ENCODE results near the gene GIMAP1. TPM values are rescaled to one million over a fixed set of nuclear protein-coding genes. Genes with fewer than 3 reads are reported as not detected.
"Not testable (repeated sequence)": the region's sequence is repeated elsewhere in the genome, so short reads cannot be mapped to it uniquely, and the experiment has no call there.

Gene GIMAP1
- total RNA-seq, result 10 to 100 TPM in 1 of 2 donors, 1 to 10 TPM in 1; 5.4 to 11.6 TPM
- polyA plus RNA-seq, result 1 to 10 TPM in 1 of 2 donors, under 1 TPM in 1; 0.95 to 4.3 TPM
- long read RNA-seq, donor 1, full-length matches to known transcripts, result 72 of 81 reads
- long read RNA-seq, donor 1, partial matches to known transcripts, result 7 of 81 reads
- long read RNA-seq, donor 1, other reads (novel, unspliced or antisense), result 2 of 81 reads
- long read RNA-seq, donor 2, full-length matches to known transcripts, result 18 of 18 reads
- long read RNA-seq, donor 2, partial matches to known transcripts, result 0 of 18 reads
- long read RNA-seq, donor 2, other reads (novel, unspliced or antisense), result 0 of 18 reads

DNA sequence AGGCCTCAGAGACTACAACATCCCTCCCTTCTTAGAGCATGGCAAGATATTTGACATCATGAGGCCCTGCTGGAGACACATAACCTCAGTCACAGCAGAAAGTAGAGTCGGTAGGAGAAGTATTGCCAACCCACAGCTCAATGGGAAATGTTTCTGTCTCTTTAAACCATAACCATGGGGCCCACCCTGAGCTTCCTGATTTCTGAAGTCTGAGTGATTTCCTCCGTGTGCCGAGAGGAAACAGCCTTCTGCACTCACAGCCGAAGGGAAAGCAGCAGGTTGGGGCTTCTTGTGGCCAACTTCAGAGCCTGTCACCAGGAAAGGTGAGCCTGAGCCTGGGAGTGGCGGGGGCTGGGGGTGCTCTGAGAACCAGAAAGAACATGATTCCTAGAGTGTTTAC is at the start of gene GIMAP1:
Gene GIMAP1 (plus strand): TSS at position 246 of the 400 bp plus-strand sequence. CDS start 2,435 bp downstream, outside the sequence.
- no peaks in the 10 kb centered on the region for H3K36me3 ChIP-seq (ENCODE audit: control insufficient read depth in 1 of 2, insufficient read depth in 2 of 2, low read length in 1 of 2)
- peak in 1 of 2 donors; percentile 56 for DNase-seq
- H3K9me3 ChIP-seq (ENCODE audit: control insufficient read depth, low read length), result peaks cover 1% of the 10 kb centered on the region
- no peak within 1 kb of the TSS for H3K27ac ChIP-seq (ENCODE audit: low read depth in 1 of 2, low read length in 2 of 2)
- intact Hi-C loops (cut with DNase I), result no loop called here
- peak; percentile 66 for ATAC-seq (ENCODE audit: low FRiP score)
- H3K4me1 ChIP-seq (ENCODE audit: control insufficient read depth in 1 of 2, insufficient read depth in 2 of 2, low read length in 2 of 2), result no peaks in the 10 kb centered on the region
- no peaks in the 10 kb centered on the region for H3K27me3 ChIP-seq (ENCODE audit: control insufficient read depth in 1 of 2, insufficient read depth in 2 of 2, low read length in 1 of 2)
- WGBS, 2 donors, result 18 to 26% methylated on average over 5 of the region's 5 CpGs
- H3K4me3 ChIP-seq (ENCODE audit: low read length in 2 of 2), result no peak within 1 kb of the TSS

DNA sequence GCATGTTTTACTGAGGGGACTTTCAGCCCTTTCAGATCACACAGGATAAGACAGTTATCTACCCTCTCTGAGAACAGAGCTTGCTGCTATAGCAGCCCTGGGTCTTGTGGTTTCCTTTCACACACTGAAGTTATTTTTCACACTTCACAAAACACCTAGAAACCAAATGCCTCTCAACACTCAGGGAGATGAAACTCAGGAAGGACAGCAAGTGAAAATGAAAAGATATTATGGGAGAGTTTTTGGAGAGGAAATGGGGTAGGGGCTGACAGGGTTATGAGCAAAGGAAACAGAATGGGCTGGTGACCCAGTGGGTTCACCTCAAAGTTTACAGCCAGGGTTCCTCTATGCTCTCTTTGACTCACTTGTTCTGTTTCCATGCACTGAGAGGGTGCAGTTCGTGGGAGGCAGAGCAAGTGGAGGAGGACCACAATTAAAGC is 47.9 kb upstream of the GIMAP1 start:
- Histone ChIP-seq H3K4me3 (ENCODE audit: low read length in 2 of 2) (no peak overlapping the region), H3K27me3 (ENCODE audit: control insufficient read depth in 1 of 2, insufficient read depth in 2 of 2, low read length in 1 of 2) (no peaks in the 10 kb centered on the region), H3K27ac (ENCODE audit: low read depth in 1 of 2, low read length in 2 of 2) (no peak overlapping the region), H3K36me3 (ENCODE audit: control insufficient read depth in 1 of 2, insufficient read depth in 2 of 2, low read length in 1 of 2) (no peaks in the 10 kb centered on the region), H3K9me3 (ENCODE audit: control insufficient read depth, low read length) (no peaks in the 10 kb centered on the region), H3K4me1 (ENCODE audit: control insufficient read depth in 1 of 2, insufficient read depth in 2 of 2, low read length in 2 of 2) (no peaks in the 10 kb centered on the region)
- DNase-seq, result no peak
- WGBS, 2 donors, result 35 to 53% methylated on average over 1 of the region's 1 CpG
- intact Hi-C loops (cut with DNase I), result no loop called here
- no peak for ATAC-seq (ENCODE audit: low FRiP score)

DNA sequence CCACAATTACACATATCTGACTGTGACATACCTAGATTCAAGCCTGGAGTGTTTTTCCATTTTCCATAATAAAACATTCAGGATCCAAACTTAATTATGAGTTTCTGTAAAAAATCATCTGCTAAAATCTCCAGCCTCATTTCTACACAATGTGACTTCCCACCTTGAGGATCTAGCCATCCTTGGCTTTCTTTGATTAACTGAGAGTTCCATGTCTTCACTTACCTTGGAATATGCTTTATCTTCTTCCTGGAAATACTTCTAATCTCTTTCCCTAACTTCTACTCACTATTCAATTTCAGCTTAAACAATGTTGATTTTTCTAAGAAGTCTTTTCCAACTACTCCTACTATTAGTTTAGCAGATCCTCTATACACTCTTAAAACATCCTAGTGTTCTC is 47.4 kb upstream of the GIMAP1 start:
- Histone ChIP-seq H3K4me3 (ENCODE audit: low read length in 2 of 2) (no peak overlapping the region), H3K27ac (ENCODE audit: low read depth in 1 of 2, low read length in 2 of 2) (no peak overlapping the region), H3K36me3 (ENCODE audit: control insufficient read depth in 1 of 2, insufficient read depth in 2 of 2, low read length in 1 of 2) (no peaks in the 10 kb centered on the region), H3K4me1 (ENCODE audit: control insufficient read depth in 1 of 2, insufficient read depth in 2 of 2, low read length in 2 of 2) (no peaks in the 10 kb centered on the region), H3K9me3 (ENCODE audit: control insufficient read depth, low read length) (no peaks in the 10 kb centered on the region), H3K27me3 (ENCODE audit: control insufficient read depth in 1 of 2, insufficient read depth in 2 of 2, low read length in 1 of 2) (no peaks in the 10 kb centered on the region)
- no peak for DNase-seq
- intact Hi-C loops (cut with DNase I), result no loop called here
- no peak for ATAC-seq (ENCODE audit: low FRiP score)

DNA sequence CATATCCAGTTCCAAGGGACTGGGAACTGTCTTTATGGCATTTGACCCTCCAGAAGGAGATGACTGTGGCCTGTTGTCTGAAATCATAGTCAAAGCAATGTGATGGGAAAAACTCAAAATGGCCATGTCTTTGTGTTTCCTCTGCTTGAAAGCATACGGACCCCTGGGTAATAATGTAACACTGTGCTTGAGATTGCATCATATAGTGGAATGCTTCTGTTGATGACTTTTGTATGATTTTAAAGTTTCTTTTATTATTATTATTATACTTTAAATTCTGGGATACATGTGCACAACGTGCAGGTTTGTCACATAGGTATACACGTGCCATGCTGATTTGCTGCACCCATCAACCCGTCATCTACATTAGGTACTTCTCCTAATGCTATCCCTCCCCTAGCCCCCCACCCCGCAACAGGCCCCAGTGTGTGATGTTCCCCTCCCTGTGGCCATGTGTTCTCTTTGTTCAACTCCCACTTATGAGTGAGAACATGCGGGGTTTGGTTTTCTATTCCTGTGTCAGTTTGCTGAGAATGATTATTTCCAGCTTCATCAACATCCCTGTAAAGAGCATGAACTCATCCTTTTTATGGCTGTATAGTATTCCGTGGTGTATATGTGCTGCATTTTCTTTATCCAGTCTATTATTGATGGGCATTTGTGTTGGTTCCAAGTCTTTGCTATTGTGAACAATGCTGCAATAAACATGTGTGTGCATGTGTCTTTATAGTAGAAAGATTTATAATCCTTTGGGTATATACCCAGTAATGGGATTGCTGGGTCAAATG is 44.4 kb upstream of the GIMAP1 start:
- ATAC-seq (ENCODE audit: low FRiP score); H3K27ac ChIP-seq (ENCODE audit: low read depth in 1 of 2, low read length in 2 of 2): not testable (repeated sequence)

DNA sequence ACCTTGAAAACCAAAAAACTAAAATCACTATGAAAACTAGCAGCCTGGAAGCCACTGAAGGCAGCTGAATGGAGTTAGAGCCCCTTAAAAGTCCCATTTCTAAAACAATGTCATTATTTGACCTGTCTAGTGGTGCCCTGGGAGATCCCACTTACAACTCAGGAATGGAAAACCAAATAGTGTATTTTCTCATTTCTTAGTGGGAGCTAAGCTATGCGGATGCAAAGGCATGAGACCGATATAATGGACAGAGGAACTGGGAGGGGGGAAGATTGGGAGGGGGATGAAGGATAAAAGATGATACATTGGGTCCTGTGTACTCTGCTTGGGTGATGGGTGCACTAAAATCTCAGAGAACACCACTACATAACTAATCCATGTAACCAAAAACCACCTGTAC is 40.7 kb upstream of the GIMAP1 start:
- Histone ChIP-seq H3K36me3 (ENCODE audit: control insufficient read depth in 1 of 2, insufficient read depth in 2 of 2, low read length in 1 of 2) (no peaks in the 10 kb centered on the region), H3K4me3 (ENCODE audit: low read length in 2 of 2) (no peak overlapping the region), H3K9me3 (ENCODE audit: control insufficient read depth, low read length) (peaks cover 1% of the 10 kb centered on the region), H3K27me3 (ENCODE audit: control insufficient read depth in 1 of 2, insufficient read depth in 2 of 2, low read length in 1 of 2) (no peaks in the 10 kb centered on the region), H3K4me1 (ENCODE audit: control insufficient read depth in 1 of 2, insufficient read depth in 2 of 2, low read length in 2 of 2) (no peaks in the 10 kb centered on the region), H3K27ac (ENCODE audit: low read depth in 1 of 2, low read length in 2 of 2) (no peak overlapping the region)
- DNase-seq, result no peak
- no peak for ATAC-seq (ENCODE audit: low FRiP score)
- WGBS, 2 donors, result 75 to 79% methylated on average over 2 of the region's 2 CpGs
- intact Hi-C loops (cut with DNase I), result no loop called here

More for the DNA sequence above, 44.4 kb upstream of the GIMAP1 start:
- H3K27me3 ChIP-seq (ENCODE audit: control insufficient read depth in 1 of 2, insufficient read depth in 2 of 2, low read length in 1 of 2); H3K4me1 ChIP-seq (ENCODE audit: control insufficient read depth in 1 of 2, insufficient read depth in 2 of 2, low read length in 2 of 2); H3K9me3 ChIP-seq (ENCODE audit: control insufficient read depth, low read length); intact Hi-C loops (cut with DNase I); DNase-seq; H3K36me3 ChIP-seq (ENCODE audit: control insufficient read depth in 1 of 2, insufficient read depth in 2 of 2, low read length in 1 of 2); H3K4me3 ChIP-seq (ENCODE audit: low read length in 2 of 2): not testable (repeated sequence)
- WGBS, 2 donors, result 82 to 84% methylated on average over 7 of the region's 7 CpGs

DNA sequence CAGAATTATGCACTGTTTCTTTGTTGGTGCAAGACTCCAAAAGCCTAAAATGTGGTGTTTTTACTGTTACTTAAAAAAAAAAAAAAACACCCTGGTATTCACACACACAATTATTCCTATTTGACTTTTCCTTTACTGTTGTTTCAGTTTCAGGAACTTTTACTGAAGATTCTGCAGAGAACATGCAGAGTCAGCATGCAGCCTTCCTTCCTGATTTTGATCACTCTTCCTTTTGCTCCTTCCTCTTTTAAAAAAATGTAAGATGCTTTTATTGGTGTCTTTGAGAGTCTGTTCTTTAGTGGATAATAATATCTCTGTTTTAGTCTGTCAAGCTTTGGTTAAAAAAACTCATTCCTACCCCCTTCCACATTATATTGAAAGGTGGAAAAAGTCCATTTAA is 40.1 kb upstream of the GIMAP1 start:
- DNase-seq; H3K4me3 ChIP-seq (ENCODE audit: low read length in 2 of 2); H3K36me3 ChIP-seq (ENCODE audit: control insufficient read depth in 1 of 2, insufficient read depth in 2 of 2, low read length in 1 of 2); H3K4me1 ChIP-seq (ENCODE audit: control insufficient read depth in 1 of 2, insufficient read depth in 2 of 2, low read length in 2 of 2); H3K9me3 ChIP-seq (ENCODE audit: control insufficient read depth, low read length); ATAC-seq (ENCODE audit: low FRiP score); H3K27ac ChIP-seq (ENCODE audit: low read depth in 1 of 2, low read length in 2 of 2); H3K27me3 ChIP-seq (ENCODE audit: control insufficient read depth in 1 of 2, insufficient read depth in 2 of 2, low read length in 1 of 2); intact Hi-C loops (cut with DNase I): not testable (repeated sequence)

DNA sequence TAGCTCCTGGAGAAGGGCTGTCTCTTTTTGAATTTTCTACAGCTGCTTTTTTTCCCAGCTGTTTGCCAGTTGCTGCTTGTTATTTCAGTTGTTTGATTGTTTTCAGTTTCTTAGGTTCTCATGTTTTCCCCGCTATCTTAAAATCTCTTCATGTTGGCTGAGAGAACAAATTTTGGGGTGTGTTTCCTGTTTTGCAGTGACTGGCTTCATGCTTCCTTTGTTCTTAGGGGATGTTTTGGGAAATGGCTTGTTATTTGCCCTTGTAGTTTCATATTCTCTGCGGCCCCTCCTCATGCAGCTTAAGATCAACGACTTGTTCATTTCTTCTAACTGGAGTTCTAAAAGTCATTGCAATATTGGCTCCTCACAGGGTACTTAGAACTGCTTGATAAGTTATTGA is 39.6 kb upstream of the GIMAP1 start:
- H3K4me1 ChIP-seq (ENCODE audit: control insufficient read depth in 1 of 2, insufficient read depth in 2 of 2, low read length in 2 of 2); H3K36me3 ChIP-seq (ENCODE audit: control insufficient read depth in 1 of 2, insufficient read depth in 2 of 2, low read length in 1 of 2); H3K4me3 ChIP-seq (ENCODE audit: low read length in 2 of 2); DNase-seq; H3K9me3 ChIP-seq (ENCODE audit: control insufficient read depth, low read length); H3K27ac ChIP-seq (ENCODE audit: low read depth in 1 of 2, low read length in 2 of 2); ATAC-seq (ENCODE audit: low FRiP score); intact Hi-C loops (cut with DNase I); H3K27me3 ChIP-seq (ENCODE audit: control insufficient read depth in 1 of 2, insufficient read depth in 2 of 2, low read length in 1 of 2): not testable (repeated sequence)
- 53 to 61% methylated on average over 3 of the region's 3 CpGs for WGBS, 2 donors

DNA sequence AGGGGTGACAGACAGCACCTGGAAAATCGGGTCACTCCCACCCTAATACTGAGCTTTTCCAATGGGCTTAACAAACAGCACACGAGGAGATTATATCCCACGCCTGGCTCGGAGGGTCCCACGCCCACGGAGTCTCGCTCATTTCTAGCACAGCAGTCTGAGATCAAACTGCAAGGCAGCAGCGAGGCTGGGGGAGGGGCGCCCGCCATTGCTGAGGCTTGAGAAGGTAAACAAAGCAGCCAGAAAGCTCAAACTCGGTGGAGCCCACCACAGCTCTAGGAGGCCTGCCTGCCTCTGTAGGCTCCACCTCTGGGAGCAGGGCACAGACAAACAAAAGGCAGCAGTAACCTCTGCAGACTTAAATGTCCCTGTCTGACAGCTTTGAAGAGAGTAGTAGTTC is 37.8 kb upstream of the GIMAP1 start:
- DNase-seq; H3K4me1 ChIP-seq (ENCODE audit: control insufficient read depth in 1 of 2, insufficient read depth in 2 of 2, low read length in 2 of 2); H3K36me3 ChIP-seq (ENCODE audit: control insufficient read depth in 1 of 2, insufficient read depth in 2 of 2, low read length in 1 of 2); H3K4me3 ChIP-seq (ENCODE audit: low read length in 2 of 2); H3K9me3 ChIP-seq (ENCODE audit: control insufficient read depth, low read length); H3K27ac ChIP-seq (ENCODE audit: low read depth in 1 of 2, low read length in 2 of 2); ATAC-seq (ENCODE audit: low FRiP score); H3K27me3 ChIP-seq (ENCODE audit: control insufficient read depth in 1 of 2, insufficient read depth in 2 of 2, low read length in 1 of 2); intact Hi-C loops (cut with DNase I): not testable (repeated sequence)
- WGBS, 2 donors, result 78 to 82% methylated on average over 11 of the region's 11 CpGs

DNA sequence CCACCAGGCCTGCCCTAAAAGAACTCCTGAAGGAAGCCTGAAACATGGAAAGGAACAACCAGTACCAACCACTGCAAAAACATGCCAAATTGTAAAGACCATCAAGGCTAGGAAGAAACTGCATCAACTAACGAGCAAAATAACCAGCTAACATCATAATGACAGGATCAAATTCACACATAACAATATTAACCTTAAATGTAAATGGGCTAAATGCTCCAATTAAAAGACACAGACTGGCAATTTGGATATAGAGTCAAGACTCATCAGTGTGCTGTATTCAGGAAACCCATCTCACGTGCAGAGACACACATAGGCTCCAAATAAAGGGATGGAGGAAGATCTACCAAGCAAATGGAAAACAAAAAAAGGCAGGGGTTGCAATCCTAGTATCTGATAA is 36.0 kb upstream of the GIMAP1 start:
- H3K27me3 ChIP-seq (ENCODE audit: control insufficient read depth in 1 of 2, insufficient read depth in 2 of 2, low read length in 1 of 2); H3K36me3 ChIP-seq (ENCODE audit: control insufficient read depth in 1 of 2, insufficient read depth in 2 of 2, low read length in 1 of 2); ATAC-seq (ENCODE audit: low FRiP score); H3K9me3 ChIP-seq (ENCODE audit: control insufficient read depth, low read length); DNase-seq; intact Hi-C loops (cut with DNase I); H3K4me3 ChIP-seq (ENCODE audit: low read length in 2 of 2); H3K27ac ChIP-seq (ENCODE audit: low read depth in 1 of 2, low read length in 2 of 2); H3K4me1 ChIP-seq (ENCODE audit: control insufficient read depth in 1 of 2, insufficient read depth in 2 of 2, low read length in 2 of 2): not testable (repeated sequence)
- WGBS, 2 donors, result 63 to 81% methylated on average over 2 of the region's 2 CpGs

Data from aorta (tissue), 5 donors.